Ureter (tissue), 1 donor: ENCODE measurements around the gene NUP54. TPM values are rescaled to one million over a fixed set of nuclear protein-coding genes. Genes with fewer than 3 reads are reported as not detected.

Experiments
- DNase-seq: peaks from one replicate; pipeline ENCODE4 v3.0.0-alpha.2; 2020; ENCODE audit warnings: low spot score
- total RNA-seq: library from RNA; stranded (reverse); gene quantifications from one replicate; pipeline ENCODE4 v1.2.4, GENCODE V29; 2023
- donor health status: DM: yes; HTN: yes; CAD: no.

The NUP54 gene
- total RNA-seq, 1 donor from 2014 or later = 47.2 TPM

DNA sequence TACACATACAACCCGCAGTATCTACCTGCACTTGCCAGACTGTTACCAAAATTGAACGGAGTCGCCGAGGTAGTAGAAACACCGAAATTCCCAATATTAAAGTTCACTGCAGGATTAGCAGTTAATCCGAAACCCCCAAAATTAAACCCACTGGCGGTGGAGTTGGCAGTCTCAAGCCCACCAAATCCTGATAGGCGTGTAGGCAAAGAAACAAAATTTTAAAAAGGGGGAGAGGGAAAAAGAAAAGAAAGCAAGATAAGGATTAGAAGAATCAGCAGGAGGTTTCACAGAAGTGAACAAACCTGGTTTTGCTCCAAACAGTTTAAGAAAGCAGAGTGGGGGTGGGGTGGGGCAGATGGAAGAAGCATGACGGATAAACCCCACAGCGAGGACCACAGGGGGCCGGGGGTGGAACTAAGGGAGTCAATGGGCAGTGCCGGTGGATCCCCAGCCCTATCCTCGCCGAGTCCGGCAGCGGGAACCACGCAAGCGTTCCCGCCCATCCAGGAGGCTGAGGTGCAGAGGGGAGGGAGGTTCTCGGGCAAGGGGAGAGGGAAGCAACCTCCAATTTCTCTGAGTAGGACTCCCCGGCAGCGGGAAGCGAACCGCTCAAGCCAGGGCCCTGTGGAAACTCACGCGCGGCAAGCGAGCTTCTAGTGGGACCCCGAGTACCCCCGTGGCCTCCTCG, 599 bp downstream of the NUP54 start:
- DNase-seq = peak; percentile 50

- no peak for DNase-seq
These were observed 3.7 kb downstream of the NUP54 start for GRCh38 chr4:76144546-76144945.

DNA sequence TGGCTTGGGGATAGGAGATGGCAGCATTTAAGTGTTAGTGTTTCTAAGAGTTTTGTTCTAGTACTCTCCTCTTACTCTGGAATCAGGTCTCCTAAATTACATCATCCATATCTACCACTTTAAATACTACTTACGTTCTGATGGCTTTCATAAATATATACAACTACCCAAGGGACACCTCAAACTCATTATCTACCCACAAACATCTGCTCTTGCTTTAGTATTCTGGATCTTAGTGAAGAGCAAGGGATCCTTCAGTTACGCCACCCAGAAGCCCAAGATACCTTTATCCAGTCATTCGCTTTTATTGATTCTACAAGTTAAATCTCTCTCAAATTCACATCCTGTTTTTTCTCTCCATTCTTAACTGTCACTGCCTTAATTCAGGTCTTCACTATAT, 7.0 kb downstream of the NUP54 start:
- DNase-seq = no peak

DNA sequence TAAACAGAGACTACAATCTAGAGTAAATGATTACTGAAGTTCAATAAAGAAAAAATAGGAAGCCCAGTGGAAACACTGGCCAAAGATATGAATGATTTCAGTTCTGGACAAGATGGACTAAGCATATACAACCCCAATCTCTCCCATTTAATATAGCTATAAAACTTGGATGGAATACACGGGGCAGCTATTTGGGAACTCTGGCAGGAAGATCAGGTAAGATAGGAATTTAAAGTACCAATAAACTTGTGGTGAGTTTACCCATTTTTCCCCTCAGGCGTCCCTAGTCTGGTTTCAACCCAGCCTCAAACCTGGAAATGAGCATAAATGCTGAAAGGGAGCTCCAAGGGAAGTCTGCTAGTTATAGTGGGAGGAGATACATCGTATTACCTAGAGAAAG, 20.4 kb downstream of the NUP54 start:
- no peak for DNase-seq

GRCh38 chr4:76125816-76126215, 22.4 kb downstream of the NUP54 start:
- DNase-seq = no peak

DNA sequence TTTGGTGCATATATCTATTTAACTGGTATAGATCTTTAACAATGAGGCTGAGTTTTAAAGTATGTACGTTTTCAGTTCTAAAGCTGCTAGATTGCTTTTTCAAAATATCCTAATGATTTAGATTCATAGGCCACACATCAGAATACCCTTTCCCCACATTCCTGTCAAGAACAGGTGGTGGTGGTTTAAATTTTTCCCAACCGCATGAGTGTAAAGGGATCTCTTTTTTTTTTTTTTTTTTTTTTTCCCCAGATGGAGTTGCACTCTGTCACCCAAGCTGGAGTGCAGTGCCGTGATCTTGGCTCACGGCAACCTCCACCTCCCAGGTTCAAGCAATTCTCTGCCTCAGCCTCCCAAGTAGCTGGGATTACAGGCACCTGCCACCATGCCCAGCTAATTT, 28.0 kb downstream of the NUP54 start:
- no peak for DNase-seq

- no peak for DNase-seq
These were observed 30.7 kb downstream of the NUP54 start for GRCh38 chr4:76117536-76117935.

- DNase-seq = no peak
These were observed 31.4 kb downstream of the NUP54 start for GRCh38 chr4:76116821-76117220.

DNA sequence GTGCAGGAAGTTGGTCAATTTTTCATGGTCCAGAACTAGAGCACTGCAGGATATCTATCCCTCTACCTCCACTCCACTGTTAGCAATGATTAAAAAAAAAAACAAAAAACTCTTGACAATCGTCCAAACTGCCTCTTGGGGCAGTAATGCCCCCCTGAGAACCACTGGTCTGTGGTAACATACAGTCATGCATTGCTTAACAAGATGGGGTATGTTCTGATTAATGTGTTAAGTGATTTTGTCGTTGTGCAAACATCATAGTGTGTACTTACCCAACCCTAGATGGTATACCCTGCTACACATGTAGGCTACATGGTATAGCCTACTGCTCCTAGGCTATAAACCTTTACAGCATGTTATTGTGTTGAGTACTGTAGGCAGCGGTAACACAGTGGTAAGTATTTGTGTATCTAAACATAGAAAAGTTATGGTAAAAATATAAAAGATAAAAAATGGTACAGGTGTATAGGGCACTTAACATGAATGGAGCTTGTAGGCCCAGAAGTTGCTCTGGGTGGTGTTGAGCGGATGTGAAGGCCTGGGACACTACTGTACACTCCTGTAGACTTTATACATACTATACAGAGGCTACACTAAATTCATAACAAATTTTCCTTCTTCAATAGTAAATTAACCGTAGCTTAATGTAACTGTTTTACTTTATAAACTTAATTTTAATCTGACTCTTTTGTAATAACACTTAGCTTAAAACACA, 39.6 kb downstream of the NUP54 start:
- DNase-seq = no peak

DNA sequence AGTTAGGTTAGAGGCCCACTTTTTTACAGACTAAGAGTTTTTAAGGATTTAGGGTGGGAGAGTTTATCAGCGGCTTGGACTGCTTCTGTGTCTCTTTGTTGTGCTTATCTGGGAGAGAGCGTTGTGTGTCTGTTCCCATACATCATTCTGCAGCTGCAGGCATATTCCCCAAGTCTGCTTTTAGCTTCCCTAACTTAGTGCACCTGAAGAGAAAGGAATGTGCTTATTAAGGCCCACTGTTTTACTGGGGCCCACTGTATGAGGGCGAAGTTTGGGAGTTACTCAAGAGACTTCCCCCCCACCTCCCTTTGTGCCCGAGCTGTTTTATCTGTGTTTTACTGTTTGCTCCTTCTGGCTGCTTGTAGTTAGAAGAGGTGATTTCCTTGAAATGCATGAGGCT, 41.8 kb downstream of the NUP54 start:
- no peak for DNase-seq

DNA sequence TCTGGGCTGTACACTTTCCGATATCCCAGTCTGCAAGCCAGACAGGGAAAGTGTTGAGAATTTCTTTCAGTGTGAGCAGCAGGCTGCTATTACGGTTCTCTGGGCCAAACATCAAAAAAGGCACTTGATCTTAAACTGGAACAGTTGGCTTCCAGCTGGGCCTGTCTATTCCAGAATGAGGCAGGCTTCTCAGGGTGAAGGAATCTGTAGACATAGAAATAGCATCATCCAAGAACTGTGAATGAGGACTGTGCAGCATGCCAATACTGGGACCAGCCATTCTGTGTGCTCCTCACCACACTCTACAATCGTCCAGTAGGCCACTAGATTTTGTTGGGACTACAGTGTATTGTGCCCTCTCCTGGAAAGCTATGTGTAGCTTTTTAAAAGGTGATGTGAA, 42.5 kb downstream of the NUP54 start:
- no peak for DNase-seq

DNA sequence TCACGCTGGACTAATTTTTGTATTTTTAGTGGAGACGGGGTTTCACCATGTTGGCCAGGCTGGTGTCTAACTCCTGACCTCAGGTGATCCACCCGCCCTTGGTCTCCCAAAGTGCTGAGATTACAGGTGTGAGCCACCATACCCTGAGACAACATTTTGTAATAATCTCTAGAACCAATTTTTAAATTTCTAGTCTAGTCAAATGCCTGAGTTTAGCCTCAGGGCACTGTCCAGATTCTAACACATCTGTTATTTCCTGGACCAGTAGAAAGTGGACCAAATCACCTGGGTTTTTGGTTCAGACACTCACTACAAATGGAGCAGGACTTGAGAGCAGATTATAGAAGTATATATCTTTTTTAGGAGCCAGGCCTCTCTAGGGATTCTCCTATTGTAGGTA, 52.1 kb downstream of the NUP54 start:
- DNase-seq = no peak

DNA sequence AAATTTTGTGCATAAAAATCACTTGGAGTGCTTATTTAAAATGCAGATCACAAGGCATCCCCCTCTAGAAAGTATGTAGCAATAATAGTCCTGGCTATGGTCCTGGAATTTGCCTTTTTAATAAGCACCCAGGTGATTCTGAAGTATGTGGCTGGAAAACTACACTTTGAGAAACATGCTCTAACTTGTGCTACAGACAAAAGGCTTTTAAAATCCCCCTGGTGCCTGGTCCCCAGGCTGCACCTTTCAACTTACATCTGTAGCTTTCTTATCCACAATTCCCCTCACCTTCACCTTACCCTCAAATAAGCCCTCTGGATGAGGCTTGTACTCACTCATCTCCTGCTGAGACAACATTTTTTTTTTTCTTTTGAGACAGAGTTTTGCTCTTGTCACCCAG, 52.6 kb downstream of the NUP54 start:
- DNase-seq = no peak

DNA sequence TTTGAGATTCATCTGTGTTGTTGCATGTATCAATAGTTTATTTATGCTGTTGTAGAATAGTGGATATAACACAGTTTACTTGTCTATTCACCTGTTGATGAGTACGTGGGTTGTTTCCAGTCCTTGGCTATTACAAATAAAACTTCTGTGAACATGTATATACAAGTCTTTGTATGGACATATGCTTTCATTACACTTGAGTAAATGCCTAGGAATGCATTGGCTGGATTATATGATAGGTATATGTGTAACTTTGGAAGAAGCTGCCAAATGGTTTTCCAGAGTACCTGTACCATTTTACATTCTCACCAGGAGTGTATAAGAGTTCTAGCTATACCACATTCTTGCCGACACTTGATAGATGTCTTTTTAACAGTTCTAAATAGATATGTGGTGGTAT, 57.1 kb downstream of the NUP54 start:
- DNase-seq = no peak

DNA sequence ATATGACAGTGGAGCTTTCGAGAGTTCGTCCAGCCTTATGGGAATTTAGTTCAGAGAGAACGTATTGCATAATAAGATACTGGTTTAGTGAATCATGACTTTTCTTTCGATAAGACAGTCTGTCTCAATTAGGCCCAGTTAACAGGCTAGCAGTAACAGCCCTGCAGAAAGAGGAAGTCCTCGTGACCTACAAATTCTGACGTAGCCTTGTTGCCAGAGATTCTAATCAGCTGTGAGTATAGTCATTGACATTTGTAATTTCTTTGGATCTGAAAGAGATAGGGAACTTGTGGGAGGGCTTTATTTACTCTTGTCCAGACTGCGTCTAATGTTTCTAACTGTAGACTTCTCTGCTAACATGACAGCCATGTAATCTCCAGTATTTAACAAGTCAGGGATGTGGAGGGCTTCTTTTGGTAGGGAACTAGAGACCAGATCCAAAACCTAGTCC, 57.9 kb downstream of the NUP54 start:
- DNase-seq = peak; percentile 65

- DNase-seq = no peak
These were observed 59.5 kb downstream of the NUP54 start for GRCh38 chr4:76088719-76089118.

- DNase-seq = peak; percentile 45
These were observed 61.0 kb downstream of the NUP54 start for GRCh38 chr4:76087007-76087769.

GRCh38 chr4:76084542-76084941, 63.7 kb downstream of the NUP54 start:
- no peak for DNase-seq

DNA sequence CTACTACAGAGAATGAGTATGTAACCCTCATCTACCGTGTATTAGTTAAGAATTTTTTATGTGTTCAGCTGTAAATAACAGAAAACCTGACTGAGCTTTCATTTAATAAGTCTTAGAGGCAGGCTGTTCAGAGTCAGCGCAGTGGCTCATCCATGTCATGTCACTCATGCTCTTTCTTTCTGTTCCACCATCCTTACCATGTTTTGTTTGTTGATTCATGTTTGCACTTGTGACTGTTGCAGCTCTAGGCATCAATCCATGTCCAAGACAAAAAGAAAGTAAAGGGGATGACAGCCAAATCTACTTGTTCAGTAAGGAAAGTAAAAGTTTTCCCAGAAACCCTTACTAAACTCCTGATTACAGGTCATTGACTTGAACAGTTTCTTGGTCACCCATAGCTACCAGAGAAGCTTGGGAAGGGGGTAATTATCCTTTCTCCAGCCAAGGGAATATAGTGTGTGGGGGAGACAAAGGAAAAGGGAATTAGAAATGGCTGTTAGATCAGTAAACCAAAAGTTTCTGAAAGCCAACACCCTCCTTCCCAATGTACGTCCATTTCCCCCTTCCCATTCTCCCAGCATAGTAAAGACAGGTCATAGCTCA, 64.7 kb downstream of the NUP54 start:
- DNase-seq = no peak

DNA sequence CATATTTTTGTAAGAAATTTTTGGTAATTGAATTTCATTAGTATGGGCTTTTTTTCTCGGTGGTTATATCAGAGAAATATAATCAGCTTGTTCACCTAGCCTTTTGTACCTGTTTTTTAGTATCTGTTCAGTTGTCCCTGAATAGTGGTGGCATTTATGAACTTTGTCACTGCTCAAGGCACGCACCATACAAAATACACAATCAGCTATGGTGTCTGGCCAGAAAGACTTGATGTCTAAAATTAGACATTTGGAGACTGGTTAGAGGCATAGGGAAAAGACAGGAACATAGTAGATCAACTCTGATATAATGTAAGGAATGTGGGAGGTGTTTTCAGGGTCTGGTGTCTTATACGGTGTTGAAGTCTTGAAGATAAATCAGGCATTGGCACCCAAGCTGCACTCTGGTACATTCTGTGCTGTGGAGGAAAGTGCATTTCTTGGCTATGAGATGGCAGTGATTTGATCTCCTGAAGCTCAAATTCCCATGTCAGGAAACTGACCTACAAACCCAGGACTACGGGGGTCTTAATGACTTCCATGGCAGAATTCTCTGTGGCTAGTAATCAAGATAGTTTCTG, 70.1 kb downstream of the NUP54 start:
- no peak for DNase-seq

GRCh38 chr4:76074993-76075600, 73.1 kb downstream of the NUP54 start:
- DNase-seq = no peak

- DNase-seq = no peak
These were observed 73.7 kb downstream of the NUP54 start, which contains the start of gene ART3 for GRCh38 chr4:76074468-76074867. Gene ART3, plus strand, starts transcription at chr4:76074709. Its CDS starts 1,181 bp downstream, at chr4:76075890.
